AG10803 (cell line): Measurements from ENCODE around the gene KPTN.

ENCODE experiments used
- DNase-seq: peaks from one replicate; pipeline ENCODE4 v3.0.0; 2010; ENCODE audit warnings: low read depth
- H3K4me3 ChIP-seq: 2 replicates; pipeline ENCODE4 v1.5.1; 2011; ENCODE audit warnings: mild to moderate bottlenecking, low read length, control low read depth
- CTCF ChIP-seq: conservative IDR thresholded peaks from 2 replicates; pipeline ENCODE4 v1.5.1; 2011; ENCODE audit warnings: mild to moderate bottlenecking, low read length, control low read depth, inconsistent platforms

KPTN gene

GRCh38 chr19:47432499-47432898 lies 51.5 kb downstream of the KPTN start:
- no peak for TF ChIP-seq CTCF

GRCh38 chr19:47432091-47432490 lies 51.9 kb downstream of the KPTN start:
- no peak overlapping the region for H3K4me3 ChIP-seq
- no peak for TF ChIP-seq CTCF
- no peak for DNase-seq

More at GRCh38 chr19:47432499-47432898, 51.5 kb downstream of the KPTN start:
- DNase-seq, result no peak
- no peak overlapping the region for H3K4me3 ChIP-seq

GRCh38 chr19:47430041-47430802 lies 53.8 kb downstream of the KPTN start:
- peak; percentile 29 for TF ChIP-seq CTCF
- H3K4me3 ChIP-seq, result peak overlapping the region; percentile 20
- peak; percentile 61 for DNase-seq

- no peak for DNase-seq
- no peak overlapping the region for H3K4me3 ChIP-seq
- TF ChIP-seq CTCF, result no peak
These were observed 54.8 kb downstream of the KPTN start for GRCh38 chr19:47429140-47429793.

GRCh38 chr19:47428177-47428894 lies 55.7 kb downstream of the KPTN start:
- peak overlapping the region; percentile 48 for H3K4me3 ChIP-seq
- no peak for TF ChIP-seq CTCF
- peak; percentile 97 for DNase-seq

- peak; percentile 91 for TF ChIP-seq CTCF
- peak; percentile 32 for DNase-seq
- H3K4me3 ChIP-seq, result peak overlapping the region; percentile 39
These were observed 56.5 kb downstream of the KPTN start for GRCh38 chr19:47427241-47428176.
